Heart left ventricle (tissue), 16 donors: ENCODE data around the gene TGFB2. TPM values are rescaled to one million over a fixed set of nuclear protein-coding genes. Genes with fewer than 3 reads are reported as not detected.

Source experiments
- ATAC-seq, 4 donors: fragments of 200-7000 bp; cut with Tn5 transposase; one replicate each; pipeline ENCODE4 v1.9.1; 2020 to 2022; ENCODE audit warnings: moderate library complexity in 4 of 4, mild to moderate bottlenecking in 3 of 4, moderate number of reproducible peaks in 1 of 4
- DNase-seq, 5 donors: peaks; one replicate each; pipeline ENCODE4 v3.0.0-alpha.2; 2020
- H3K27ac ChIP-seq, 12 donors: fragments of 200-600 bp; sonication (generic) in 4 of 12; one replicate each; pipeline versions ENCODE4 v1.5.0 to v1.8.0; 2016 to 2022; ENCODE audit warnings: mild to moderate bottlenecking in 2 of 12
- H3K27me3 ChIP-seq, 9 donors: fragments of 200-600 bp; sonication (generic) in 2 of 9; one replicate each; pipeline versions ENCODE4 v1.5.1 to v1.8.0; 2016 to 2022; ENCODE audit warnings: mild to moderate bottlenecking in 3 of 9
- H3K36me3 ChIP-seq, 9 donors: fragments of 200-600 bp; sonication (generic) in 2 of 9; one replicate each; pipeline versions ENCODE4 v1.5.0 to v1.8.0; 2018 to 2022; ENCODE audit warnings: mild to moderate bottlenecking in 2 of 9
- H3K4me1 ChIP-seq, 12 donors: fragments of 200-600 bp; sonication (generic) in 4 of 12; one replicate each; pipeline versions ENCODE4 v1.5.0 to v1.8.0; 2016 to 2022; ENCODE audit warnings: mild to moderate bottlenecking in 3 of 12
- H3K4me3 ChIP-seq, 12 donors: fragments of 200-600 bp; sonication (generic) in 4 of 12; one replicate each; pipeline versions ENCODE4 v1.5.0 to v1.8.0; 2017 to 2022; ENCODE audit warnings: mild to moderate bottlenecking in 9 of 12, moderate library complexity in 4 of 12
- H3K9me3 ChIP-seq, 12 donors: fragments of 200-600 bp; sonication (generic) in 4 of 12; one replicate each; pipeline versions ENCODE4 v1.5.0 to v1.8.0; 2016 to 2022; ENCODE audit warnings: mild to moderate bottlenecking in 1 of 12
- CTCF ChIP-seq, 12 donors: fragments of 200-600 bp; sonication (generic) in 4 of 12; IDR thresholded peaks; one replicate each; pipeline versions ENCODE4 v1.5.0 to v1.8.0; 2018 to 2022; ENCODE audit warnings: antibody characterized with exemption in 12 of 12, mild to moderate bottlenecking in 5 of 12
- POLR2A ChIP-seq, 2 donors: fragments of 450-650 bp; IDR thresholded peaks; one replicate each; pipeline ENCODE4 v1.6.1; 2017; ENCODE audit warnings: antibody characterized with exemption in 2 of 2, mild to moderate bottlenecking in 2 of 2, moderate library complexity in 2 of 2
- WGBS, 4 donors: extraction: QIAGEN DNeasy Blood & Tissue Kit in 2 of 4; methylation state at CpG; one replicate each; pipeline versions ENCODE4 v1.1.5 to v1.1.7; 2013 to 2018; 5-methylcytosine and 5-hydroxymethylcytosine counted together
- intact Hi-C, 10 donors: fragments of 100-400 bp; cut with DNase I; formaldehyde crosslinking; loops; one replicate each; pipeline versions ENCODE4 v1.11.1 to v1.14.2; 2022
- polyA plus RNA-seq, 2 donors: library from polyadenylated mRNA; stranded (reverse); fragments of 200-250 nt; gene quantifications; one replicate each; pipeline ENCODE4 v1.2.3, GENCODE V29; 2013
- total RNA-seq, 9 donors: library from RNA; depleted of rRNA in 2 of 9; stranded (reverse); fragments of >200 nt in 2 of 9; fragmentation: NEBNext Ultra II Directional in 3 of 9; extraction: Animal tissue kit (Norgen Biotek cat#: 25700) in 3 of 9; gene quantifications; one replicate each; pipeline versions ENCODE4 v1.1.0 to v1.2.4, GENCODE V29; 2016 to 2023
- donor health status: ischemic (EF 13 %, LVEDD 7.1; RV severe dilation, severe dysfunction).
- donor health status: healthy with polysubstance abuse.
- donor health status: DM: no; HTN: yes; CAD: no.
- donor health status: DM: no; HTN: no; CAD: no.
- donor health status: ischemic (EF 25% LVEDD 6.9; RV normal size, moderate dysfunction).
- donor health status: ischemic (EF 25% LVEDD 5.7; RV mildly dilated, moderate dysfunction).
- donor health status: healthy.
- donor health status: DM: yes; HTN: yes; CAD: no.
- donor health status: ischemic (EF 35%, LVEDD 5.7; RV mildly dilated, moderate dysfunction).
- donor health status: nonischemic (EF 11% LVEDD 7.7; RV severe dilation, severe dysfunction).
- donor health status: DM: yes; HTN: yes; CAD: no.
- donor health status: PGD.
- donor health status: ischemic (EF 29% LVEDD 5.4; RV normal size, mild dysfunction).
- donor health status: nonischemic (EF 23%, LVEDD 6.1; RV moderate dilation, normal function).

The TGFB2 gene
- total and polyA plus RNA-seq, 11 donors: 0.76 to 23.6 (median 5.5) TPM

- H3K27me3 ChIP-seq: no peaks in the 10 kb centered on the region
- intact Hi-C loops: no loop called here
- WGBS, 4 donors: 35 to 54% (median 42%) methylated on average over 3 of the region's 3 CpGs
These were observed 136.1 kb downstream of the TGFB2 start for GRCh38 chr1:218481116-218481775.

GRCh38 chr1:218482683-218483082, 137.5 kb downstream of the TGFB2 start:
- Histone ChIP-seq H3K4me3 (no peak overlapping the region), H3K27ac (peak overlapping the region in 7 of 12 donors; percentile 5 to 81 (median 30))
- TF ChIP-seq CTCF (IDR thresholded peaks at IDR 0.05) (no peak), POLR2A (IDR thresholded peaks at IDR 0.05) (no peak)

More at GRCh38 chr1:218481116-218481775, 136.1 kb downstream of the TGFB2 start:
- Histone ChIP-seq H3K27ac (peak overlapping the region in 7 of 12 donors; percentile 0 to 81 (median 45)), H3K9me3 (no peaks in the 10 kb centered on the region), H3K36me3 (no peaks in the 10 kb centered on the region), H3K4me1 (peaks cover 0 to 33% (median 18%) of the 10 kb centered on the region in 12 donors), H3K4me3 (no peak overlapping the region)
- DNase-seq: no peak
- TF ChIP-seq POLR2A (IDR thresholded peaks at IDR 0.05): no peak
- no peak for TF ChIP-seq CTCF (IDR thresholded peaks at IDR 0.05)
- ATAC-seq: peak in 2 of 4 donors; percentile 14 to 40

GRCh38 chr1:218485241-218485928, 140.2 kb downstream of the TGFB2 start:
- H3K4me1 ChIP-seq: peaks cover 0 to 20% (median 4%) of the 10 kb centered on the region in 12 donors
- DNase-seq: no peak
- no peak overlapping the region for H3K27ac ChIP-seq
- no peaks in the 10 kb centered on the region for H3K27me3 ChIP-seq
- H3K9me3 ChIP-seq: no peaks in the 10 kb centered on the region
- intact Hi-C loops: no loop called here
- ATAC-seq: no peak
- H3K36me3 ChIP-seq: no peaks in the 10 kb centered on the region
- WGBS, 4 donors: 72 to 98% (median 96%) methylated on average over 2 of the region's 2 CpGs
- TF ChIP-seq POLR2A (IDR thresholded peaks at IDR 0.05): no peak
- TF ChIP-seq CTCF (IDR thresholded peaks at IDR 0.05): no peak
- no peak overlapping the region for H3K4me3 ChIP-seq

More at GRCh38 chr1:218482683-218483082, 137.5 kb downstream of the TGFB2 start:
- Histone ChIP-seq H3K36me3 (no peaks in the 10 kb centered on the region), H3K4me1 (peaks cover 0 to 29% (median 16%) of the 10 kb centered on the region in 12 donors), H3K27me3 (no peaks in the 10 kb centered on the region), H3K9me3 (no peaks in the 10 kb centered on the region)
- DNase-seq (no peak), ATAC-seq (peak; percentile 57 to 80 (median 66))
- intact Hi-C loops: no loop called here
- WGBS, 4 donors: 62 to 72% (median 69%) methylated on average over 5 of the region's 5 CpGs

- H3K4me1 ChIP-seq: peaks cover 0 to 8% (median 0%) of the 10 kb centered on the region in 12 donors
- TF ChIP-seq CTCF (IDR thresholded peaks at IDR 0.05) (no peak), POLR2A (IDR thresholded peaks at IDR 0.05) (no peak)
- 92 to 97% (median 94%) methylated on average over 3 of the region's 3 CpGs for WGBS, 4 donors
- no peaks in the 10 kb centered on the region for H3K27me3 ChIP-seq
- no peak for DNase-seq
- H3K36me3 ChIP-seq: no peaks in the 10 kb centered on the region
- ATAC-seq: no peak
- H3K9me3 ChIP-seq: no peaks in the 10 kb centered on the region
- no peak overlapping the region for H3K4me3 ChIP-seq
- intact Hi-C loops: no loop called here
- H3K27ac ChIP-seq: peak overlapping the region in 1 of 12 donors; percentile 37
These were observed 143.4 kb downstream of the TGFB2 start for GRCh38 chr1:218488531-218488930.
